D341Med (cell line): ENCODE results near the gene KRTAP10-9.
"Not testable (repeated sequence)": the region's sequence is repeated elsewhere in the genome, so short reads cannot be mapped to it uniquely, and the experiment has no call there.

ENCODE experiments used
- DNase-seq: peaks from one replicate; pipeline ENCODE4 v3.0.0; 2012; ENCODE audit warnings: low spot score

The KRTAP10-9 gene

DNA sequence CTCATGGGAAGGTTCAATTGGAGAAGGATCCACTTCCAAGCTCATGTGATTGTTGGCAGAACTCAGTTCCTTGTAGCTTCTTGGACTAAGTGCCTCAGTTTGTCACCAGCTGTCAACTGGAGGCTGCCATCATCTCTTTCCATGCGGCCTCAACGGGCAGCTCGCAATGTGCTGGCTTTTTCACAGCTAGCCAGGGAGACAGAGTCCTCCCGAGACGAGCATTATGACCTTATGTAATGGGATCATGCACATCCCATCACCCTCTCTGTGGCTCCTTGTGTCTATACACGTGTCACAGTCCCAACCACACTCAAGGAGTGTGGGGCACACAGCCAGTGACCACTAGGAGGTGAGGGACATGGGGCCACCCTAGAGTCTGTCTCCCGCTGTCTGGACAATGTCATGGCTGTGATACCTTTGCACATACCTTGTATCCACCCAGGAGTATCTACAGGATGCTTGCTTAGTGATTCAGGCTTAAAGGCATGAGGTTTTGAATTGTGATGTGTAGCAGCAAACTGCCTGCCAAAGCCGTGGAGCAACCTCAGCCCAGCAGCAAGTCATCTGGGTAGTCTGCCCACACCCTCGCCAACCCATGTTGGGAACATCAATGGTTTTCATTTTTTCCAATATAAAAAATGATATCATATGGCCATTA, 30.7 kb upstream of the KRTAP10-9 start:
- no peak for DNase-seq

- no peak for DNase-seq
These were observed 28.8 kb upstream of the KRTAP10-9 start for GRCh38 chr21:44598061-44598460.

GRCh38 chr21:44599264-44600029, 27.4 kb upstream of the KRTAP10-9 start:
- DNase-seq: no peak

- not testable (repeated sequence) for DNase-seq
These were observed 26.5 kb upstream of the KRTAP10-9 start, which contains the start of gene KRTAP10-7 for GRCh38 chr21:44600118-44600978. KRTAP10-7 (plus strand) TSS chr21:44600597; CDS start chr21:44600622, 25 bp downstream.

DNA sequence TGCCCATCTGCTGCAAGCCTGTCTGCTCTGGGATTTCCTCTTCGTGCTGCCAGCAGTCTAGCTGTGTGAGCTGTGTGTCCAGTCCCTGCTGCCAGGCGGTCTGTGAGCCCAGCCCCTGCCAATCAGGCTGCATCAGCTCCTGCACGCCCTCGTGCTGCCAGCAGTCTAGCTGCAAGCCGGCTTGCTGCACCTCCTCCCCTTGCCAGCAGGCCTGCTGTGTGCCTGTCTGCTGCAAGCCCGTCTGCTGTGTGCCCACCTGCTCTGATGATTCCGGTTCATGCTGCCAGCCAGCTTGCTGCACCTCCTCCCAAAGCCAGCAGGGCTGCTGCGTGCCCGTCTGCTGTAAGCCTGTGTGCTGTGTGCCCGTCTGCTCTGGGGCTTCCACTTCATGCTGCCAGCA, 25.8 kb upstream of the KRTAP10-9 start:
- DNase-seq: not testable (repeated sequence)

GRCh38 chr21:44601596-44602462, 25.1 kb upstream of the KRTAP10-9 start:
- DNase-seq: no peak

GRCh38 chr21:44602463-44602850, 24.4 kb upstream of the KRTAP10-9 start:
- DNase-seq: no peak

- no peak for DNase-seq
These were observed 23.6 kb upstream of the KRTAP10-9 start for GRCh38 chr21:44603109-44603875.

GRCh38 chr21:44603911-44604310, 23.0 kb upstream of the KRTAP10-9 start:
- DNase-seq: no peak

DNA sequence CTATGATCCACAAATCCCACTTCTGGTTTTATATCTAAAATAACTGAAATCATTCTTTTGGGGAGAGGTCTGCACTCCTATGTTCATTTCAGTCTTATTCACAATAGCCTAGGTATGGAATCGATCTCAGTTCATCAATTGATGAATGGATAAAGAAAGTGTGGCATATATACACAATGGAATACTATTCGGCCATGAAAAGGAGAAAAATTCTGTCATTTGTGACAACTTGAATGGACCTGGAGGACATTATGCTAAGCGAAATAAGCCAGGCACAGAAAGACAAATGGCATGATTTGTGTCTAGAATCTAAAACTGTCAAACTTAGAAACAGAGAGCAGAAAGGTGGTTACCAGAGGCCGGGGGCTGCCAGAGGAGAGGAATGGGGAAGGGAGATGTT, 20.4 kb upstream of the KRTAP10-9 start:
- DNase-seq: no peak

DNA sequence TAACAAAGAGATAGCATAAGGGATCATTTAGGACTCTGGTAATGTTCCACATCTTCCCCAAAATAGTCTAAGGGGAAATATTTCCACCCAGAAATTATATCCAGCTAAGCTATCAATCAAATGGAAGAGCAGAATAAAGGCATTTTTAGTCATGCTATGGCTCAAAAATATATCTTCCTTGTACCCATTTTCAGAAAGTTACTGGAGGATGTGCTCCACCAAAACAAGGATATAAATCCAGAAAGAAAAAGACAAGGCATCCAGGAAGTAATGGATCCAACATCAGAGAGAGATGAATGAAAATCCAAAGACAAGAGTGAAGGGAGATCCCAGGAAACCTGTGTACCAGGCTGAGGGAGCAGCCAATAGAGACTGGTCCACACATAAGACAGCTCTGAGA, 17.7 kb upstream of the KRTAP10-9 start:
- DNase-seq: no peak

DNA sequence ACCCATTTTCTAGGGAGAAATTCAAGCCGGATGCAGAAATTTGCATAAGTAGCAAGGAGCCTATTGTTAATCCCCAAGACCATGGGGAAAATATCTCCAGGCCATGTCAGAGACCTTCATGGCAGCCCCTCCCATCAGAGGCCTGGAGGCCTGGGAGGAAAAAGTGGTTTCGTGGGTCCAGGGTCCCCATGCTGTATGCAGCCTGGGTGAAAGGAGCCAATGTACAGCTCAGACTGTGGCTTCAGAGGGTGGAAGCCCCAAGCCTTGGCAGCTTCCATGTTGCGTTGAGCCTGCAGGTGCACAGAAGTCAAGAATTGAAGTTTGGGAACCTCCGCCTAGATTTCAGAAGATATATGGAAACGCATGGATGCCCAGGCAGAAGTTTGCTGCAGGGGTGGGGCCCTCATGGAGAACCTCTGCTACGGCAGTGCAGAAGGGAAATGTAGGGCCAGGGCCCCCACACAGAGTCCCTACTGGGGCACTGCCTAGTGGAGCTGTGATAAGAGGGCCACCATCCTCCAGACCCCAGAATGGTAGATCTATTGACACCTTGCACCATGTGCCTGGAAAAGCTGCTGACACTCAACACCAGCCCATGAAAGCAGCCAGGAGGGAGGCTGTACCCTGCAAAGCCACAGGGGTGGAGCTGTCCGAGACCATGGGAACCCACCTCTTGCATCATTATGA, 16.6 kb upstream of the KRTAP10-9 start:
- not testable (repeated sequence) for DNase-seq

GRCh38 chr21:44611551-44611950, 15.3 kb upstream of the KRTAP10-9 start:
- no peak for DNase-seq

DNA sequence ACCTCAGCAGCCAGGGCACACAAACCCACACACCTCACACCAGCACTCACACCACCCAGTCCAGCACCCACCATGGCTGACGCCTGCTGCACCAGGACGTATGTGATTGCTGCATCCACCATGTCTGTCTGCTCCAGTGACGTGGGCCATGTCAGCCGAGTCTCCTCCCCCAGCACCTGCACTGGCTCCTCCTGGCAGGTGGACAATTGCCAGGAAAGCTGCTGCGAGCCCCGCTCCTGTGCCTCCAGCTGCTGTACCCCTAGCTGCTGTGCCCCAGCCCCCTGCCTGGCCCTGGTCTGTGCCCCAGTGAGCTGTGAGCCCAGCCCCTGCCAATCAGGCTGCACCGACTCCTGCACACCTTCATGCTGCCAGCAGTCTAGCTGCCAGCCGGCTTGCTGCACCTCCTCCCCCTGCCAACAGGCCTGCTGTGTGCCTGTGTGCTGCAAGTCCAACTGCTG, 14.8 kb upstream of the KRTAP10-9 start, which contains the start of gene KRTAP10-8:
Gene KRTAP10-8, plus strand, starts transcription at position 51 of the 458 bp plus-strand sequence. Its CDS starts 22 bp downstream, at position 73.
- DNase-seq: no peak

DNA sequence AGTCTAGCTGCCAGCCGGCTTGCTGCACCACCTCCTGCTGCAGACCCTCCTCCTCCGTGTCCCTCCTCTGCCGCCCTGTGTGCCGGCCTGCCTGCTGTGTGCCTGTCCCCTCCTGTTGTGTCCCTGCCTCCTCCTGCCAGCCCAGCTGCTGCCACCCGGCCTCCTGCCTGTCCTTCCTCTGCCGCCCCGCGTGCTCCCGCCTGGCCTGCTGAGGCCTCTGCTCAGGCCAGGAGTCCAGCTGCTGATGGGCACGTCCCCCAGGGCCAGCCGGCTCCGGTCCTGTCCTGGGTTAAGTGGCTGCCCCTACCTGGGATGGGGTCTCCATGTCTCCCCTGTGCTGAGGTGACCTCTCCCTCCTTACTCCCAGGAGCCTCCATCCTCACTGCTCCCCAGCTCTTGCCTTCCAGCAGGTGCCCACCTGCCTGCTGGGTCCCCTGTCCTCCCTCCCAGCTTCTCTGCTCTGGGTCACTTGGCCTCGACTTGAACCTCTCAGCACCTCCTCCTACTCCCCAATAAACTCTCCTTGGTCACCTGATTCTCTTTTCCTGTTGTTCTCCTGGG, 14.1 kb upstream of the KRTAP10-9 start:
- no peak for DNase-seq

DNA sequence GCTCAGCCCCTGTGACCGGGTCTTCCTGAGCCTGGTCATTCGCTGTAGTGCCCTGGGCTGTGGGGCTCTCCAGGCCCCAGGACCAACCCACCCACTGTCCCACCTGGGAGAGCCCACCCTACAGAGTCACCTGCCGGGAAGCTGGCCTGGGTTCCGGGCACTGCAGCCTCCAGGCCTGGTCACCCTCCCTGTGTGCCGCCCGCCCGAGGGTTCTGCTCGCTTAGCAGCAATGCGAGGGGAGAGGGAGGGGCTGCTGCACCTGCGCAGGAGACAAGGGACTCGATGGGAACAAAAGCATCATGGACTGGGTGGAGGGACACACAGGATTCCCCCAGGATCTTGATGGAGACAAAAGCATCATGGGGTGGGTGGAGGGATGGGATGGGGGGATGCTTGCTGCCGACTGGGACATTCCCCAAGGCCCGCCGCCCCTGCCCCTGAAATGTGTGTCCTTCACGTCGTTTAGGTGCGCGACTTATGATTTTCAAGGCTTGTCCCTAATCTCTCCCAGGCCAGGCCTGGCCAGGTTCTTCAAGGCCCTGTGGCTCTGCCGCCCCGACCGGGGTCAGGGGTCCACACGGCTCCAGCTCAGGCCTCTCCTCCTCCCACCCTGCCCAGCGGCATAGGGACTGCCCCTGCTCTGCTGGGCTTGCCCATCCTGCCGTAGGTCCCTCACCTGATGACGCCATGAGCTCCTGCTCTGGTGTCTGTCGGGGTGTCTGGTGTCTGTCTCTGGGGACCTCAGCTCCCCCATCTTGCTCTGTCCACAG, 13.3 kb upstream of the KRTAP10-9 start:
- DNase-seq: no peak

DNA sequence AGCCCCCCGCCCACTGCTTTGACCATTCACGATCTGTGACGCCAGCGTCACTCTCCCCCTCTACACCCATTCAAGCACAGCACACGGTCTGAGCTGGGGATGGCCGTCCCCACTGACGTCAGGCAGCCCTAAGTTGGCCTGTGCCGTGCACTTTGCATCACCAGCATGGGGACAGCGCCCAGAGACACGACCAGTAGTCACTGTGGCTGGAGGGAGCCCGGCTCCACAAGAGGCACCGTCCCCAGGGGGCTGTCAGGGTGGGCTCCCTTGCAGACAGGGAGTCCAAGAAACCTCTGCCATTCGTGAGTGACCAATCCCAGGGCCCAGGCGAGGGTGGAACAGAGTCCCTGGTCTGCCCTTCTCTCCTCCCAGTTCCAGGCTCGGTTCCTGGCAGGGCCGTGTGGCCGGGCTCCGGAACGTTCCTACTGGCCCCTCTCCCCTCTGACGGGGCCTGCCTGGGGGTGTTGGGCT, 12.7 kb upstream of the KRTAP10-9 start:
- DNase-seq: no peak

- no peak for DNase-seq
These were observed 11.9 kb upstream of the KRTAP10-9 start for GRCh38 chr21:44614961-44615391.

DNA sequence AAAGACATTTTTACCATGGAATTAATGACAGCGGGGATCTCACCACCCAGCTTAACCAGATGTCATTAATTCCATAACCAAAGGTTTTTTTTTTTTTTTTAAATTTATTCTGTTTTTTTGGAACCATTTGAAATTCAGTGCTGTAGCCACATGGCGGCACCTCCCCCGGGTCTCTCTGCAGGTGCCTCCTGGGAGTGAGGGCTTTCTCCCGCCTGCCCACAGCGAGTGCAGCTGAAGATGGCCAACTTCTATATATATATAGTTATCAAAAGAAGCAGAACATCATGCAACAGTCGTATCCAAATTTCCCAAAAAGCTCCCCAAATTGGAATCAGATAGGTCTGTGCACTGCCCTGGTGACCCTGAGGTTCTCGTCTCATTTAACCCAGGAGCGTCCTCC, 11.4 kb upstream of the KRTAP10-9 start:
- DNase-seq: no peak
